Measurements from ENCODE around the gene DIMT1.

DIMT1 gene

GRCh38 chr5:62403411-62404250 is at the start of gene DIMT1:
Gene DIMT1, minus strand, starts transcription at chr5:62403905. Its CDS starts 133 bp downstream, at chr5:62403772.
- peak; percentile 96 for DNase-seq

GRCh38 chr5:62450259-62450658 is 46.6 kb upstream of the DIMT1 start:
- no peak for DNase-seq

GRCh38 chr5:62448528-62448927 is 44.8 kb upstream of the DIMT1 start:
- DNase-seq = no peak

DNA sequence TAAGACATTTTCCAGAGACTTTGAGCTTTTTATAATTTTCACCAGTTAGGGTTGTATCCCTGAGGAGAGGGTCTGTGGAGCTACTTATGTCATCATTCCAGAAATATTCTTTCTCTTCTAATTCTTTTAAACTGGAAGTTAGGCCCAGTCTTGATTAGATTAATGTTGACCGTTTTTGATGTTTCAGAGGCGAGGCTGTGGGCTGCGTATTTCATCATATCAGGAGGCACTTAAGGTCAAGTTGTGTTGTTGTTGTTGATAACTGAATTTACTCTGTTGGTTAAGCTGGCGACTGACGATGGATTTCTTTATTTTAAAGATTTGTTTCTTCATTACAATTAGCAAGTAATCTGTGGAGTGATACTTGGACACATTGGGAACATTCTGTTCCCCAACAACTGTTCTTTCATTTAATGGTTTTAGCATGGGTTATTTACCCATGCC is 28.9 kb upstream of the DIMT1 start:
- no peak for DNase-seq

- DNase-seq = no peak
Measured at GRCh38 chr5:62431735-62432620, 28.3 kb upstream of the DIMT1 start.

DNA sequence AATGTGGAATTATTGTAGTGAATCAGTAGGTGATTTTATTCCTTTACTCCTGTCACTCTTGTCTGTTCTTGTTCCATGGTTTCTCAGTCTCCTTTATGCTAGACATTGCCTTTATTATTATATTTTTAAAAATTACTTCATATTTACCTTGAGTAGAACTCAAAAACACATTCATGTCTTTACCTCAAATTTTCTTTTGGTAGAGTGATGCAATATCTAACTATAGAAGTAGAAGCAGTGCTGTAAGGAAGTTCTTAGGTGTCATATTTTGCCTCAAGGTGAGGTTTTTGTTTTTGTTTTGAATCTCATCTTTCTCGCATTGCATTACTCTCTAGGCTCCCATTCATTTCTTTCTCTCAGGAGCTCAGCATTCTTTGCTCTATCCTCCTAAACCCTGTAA is 21.1 kb upstream of the DIMT1 start:
- no peak for DNase-seq

- no peak for DNase-seq
Measured at GRCh38 chr5:62421414-62421813, 17.7 kb upstream of the DIMT1 start.

DNA sequence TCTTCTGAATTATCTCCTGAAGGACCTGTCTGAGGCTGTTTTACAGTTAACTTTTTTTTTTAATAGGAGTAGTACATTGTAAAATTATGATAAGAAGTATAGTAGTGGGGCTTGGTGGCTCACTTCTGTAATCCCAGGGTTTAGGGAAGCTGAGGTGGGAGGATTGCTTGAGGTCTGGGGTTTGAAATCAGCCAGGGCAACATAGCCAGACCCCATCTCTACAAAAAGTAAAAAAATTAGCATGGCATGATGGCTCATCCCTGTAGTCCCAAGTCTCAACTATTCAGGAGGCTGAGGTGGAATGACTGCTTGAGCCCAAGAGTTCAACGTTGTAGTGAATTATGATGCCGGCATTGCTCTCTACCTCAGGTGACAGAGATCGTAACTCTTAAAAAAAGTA is 15.9 kb upstream of the DIMT1 start:
- DNase-seq = no peak

- DNase-seq = no peak
Measured at GRCh38 chr5:62418462-62419076, 14.9 kb upstream of the DIMT1 start.

DNA sequence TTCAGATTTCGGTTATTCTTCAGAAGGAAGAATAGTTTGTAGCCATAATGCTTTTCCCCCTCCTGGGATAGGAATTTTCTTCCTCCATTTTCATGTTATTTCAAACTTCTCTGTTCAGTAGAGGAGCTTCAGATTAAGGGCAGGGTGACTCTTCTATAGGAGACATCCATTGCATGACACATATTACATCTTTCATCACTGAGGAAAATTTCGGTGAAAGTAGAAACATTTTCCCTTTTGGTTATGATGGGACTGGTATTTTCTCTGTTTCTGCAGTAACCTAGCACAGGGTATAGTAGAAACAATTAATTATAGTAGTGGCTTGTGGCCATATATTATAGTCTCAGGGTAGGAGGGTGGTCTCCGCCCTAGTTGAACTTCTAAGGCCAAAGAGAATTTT is 10.0 kb upstream of the DIMT1 start:
- no peak for DNase-seq

- DNase-seq = peak; percentile 99
Measured at GRCh38 chr5:62412549-62413329, 9.0 kb upstream of the DIMT1 start, which contains the start of gene IPO11. Gene IPO11, plus strand, starts transcription at chr5:62412763. Its CDS starts 24,517 bp downstream, at chr5:62437280.

DNA sequence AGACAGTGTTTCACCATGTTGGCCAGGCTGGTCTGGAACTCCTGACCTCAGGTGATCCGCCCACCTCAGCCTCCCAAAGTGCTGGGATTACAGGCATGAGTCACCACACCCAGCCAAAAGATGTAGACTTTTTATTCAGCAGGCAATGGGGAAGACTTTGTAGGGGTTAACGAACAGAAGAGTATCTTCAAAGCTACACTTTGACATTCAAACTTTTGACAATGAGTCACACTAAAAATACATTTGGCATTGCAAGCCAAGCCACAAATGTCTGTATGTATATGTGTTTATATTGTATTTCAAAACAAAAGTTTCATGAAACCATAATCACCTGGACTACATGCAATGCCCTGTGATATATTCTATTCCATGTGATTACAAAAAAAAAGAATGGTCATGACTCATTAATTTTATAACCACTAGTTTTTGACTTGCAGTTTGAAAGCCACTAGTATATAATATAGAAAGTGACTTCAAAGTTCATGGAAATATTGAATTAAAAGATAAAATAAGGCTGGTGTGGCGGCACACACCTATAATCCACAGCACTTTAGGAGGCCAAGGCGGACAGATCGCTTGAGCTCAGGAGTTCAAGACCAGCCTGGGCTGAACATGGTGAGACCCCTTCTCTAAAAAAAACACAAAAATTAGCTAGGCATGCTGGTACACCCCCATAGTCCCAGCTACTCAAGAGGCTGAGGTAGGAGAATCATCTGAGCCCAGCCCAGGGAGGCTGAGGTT is 8.3 kb downstream of the DIMT1 start:
- DNase-seq = no peak

- no peak for DNase-seq
Measured at GRCh38 chr5:62386824-62387223, 16.9 kb downstream of the DIMT1 start.

- peak; percentile 14 for DNase-seq
Measured at GRCh38 chr5:62385816-62386400, 17.8 kb downstream of the DIMT1 start.

DNA sequence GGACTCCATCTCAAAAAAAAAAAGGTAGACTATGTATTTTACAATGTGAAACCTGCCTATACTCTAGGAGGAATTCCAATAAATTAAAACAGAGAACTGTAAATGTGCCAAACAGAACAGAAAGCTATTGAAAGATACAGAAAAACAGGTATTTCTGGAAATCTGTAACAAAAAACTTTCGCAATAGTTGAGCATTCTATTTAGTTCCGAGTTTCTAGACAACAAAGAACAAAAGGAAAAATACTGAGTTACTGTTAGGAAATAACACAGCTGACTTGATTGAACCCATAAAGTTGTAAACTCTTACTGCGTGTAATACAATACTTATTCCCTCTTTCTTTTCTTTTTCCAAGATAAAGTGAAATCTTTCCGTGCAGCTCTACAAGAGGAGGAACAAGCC is 18.6 kb downstream of the DIMT1 start:
- no peak for DNase-seq

GRCh38 chr5:62376064-62376463 is 27.6 kb downstream of the DIMT1 start:
- DNase-seq = no peak

GRCh38 chr5:62375627-62376026 is 28.1 kb downstream of the DIMT1 start:
- DNase-seq = no peak

DNA sequence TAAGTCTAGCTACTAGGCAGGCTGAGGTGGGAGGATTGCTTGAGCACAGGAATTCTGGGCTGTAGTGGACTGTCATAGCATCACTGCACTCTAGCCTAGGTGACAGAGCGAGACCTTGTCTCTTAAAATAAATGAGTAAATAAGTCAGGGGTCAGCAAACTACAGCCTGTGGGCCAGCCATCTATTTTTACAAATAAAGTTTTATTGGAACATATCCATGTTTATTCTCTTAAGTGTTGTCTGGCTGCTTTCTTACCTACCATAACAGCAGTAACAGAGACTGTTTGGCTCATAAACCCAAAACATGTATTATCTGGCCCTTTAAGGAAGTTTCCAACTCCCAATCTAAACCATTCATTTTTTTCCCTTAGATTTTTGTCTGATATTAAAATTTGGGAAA is 29.6 kb downstream of the DIMT1 start:
- DNase-seq = no peak

GRCh38 chr5:62373382-62373781 is 30.3 kb downstream of the DIMT1 start:
- no peak for DNase-seq

- no peak for DNase-seq
Measured at GRCh38 chr5:62372600-62372999, 31.1 kb downstream of the DIMT1 start.

DNA sequence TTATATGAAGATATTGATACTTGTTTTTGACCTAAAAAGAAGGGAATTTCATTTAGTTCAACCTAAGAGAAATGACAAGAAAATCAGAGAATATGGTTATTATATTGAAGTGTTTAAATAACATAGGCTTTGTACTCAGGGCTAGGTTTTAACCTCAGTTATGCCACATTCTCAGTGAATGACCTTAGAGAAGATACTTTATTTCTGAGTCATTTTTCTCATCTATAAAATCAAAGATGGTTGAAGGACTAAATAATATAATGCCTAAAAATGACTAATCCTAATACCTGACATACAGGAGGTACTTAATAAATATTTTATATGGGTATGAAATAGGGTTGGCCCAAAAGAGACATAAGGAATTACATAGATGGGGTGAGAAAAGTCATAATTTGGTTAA is 32.3 kb downstream of the DIMT1 start:
- DNase-seq = peak; percentile 18
